MM.1S (cell line): ENCODE data around the gene NOS3.

Experiments
- DNase-seq: peaks from one replicate; pipeline ENCODE4 v3.0.0-alpha.2; 2015
- H2AFZ ChIP-seq: fragments of 300-600 bp; sonication (generic); 2 replicates; pipeline ENCODE4 v1.6.0; 2016; ENCODE audit warnings: antibody characterized with exemption, low read length
- H3F3A ChIP-seq: fragments of 300-600 bp; sonication (generic); 2 replicates; pipeline ENCODE4 v1.6.1; 2016; ENCODE audit warnings: mild to moderate bottlenecking, antibody characterized with exemption, low read length, moderate library complexity, mixed read lengths; ENCODE audit not compliant: insufficient read depth
- H3K27ac ChIP-seq: fragments of 300-600 bp; sonication (generic); 2 replicates; pipeline ENCODE4 v1.5.1; 2016; ENCODE audit warnings: mild to moderate bottlenecking, low read length
- H3K27me3 ChIP-seq: fragments of 300-600 bp; sonication (generic); replicated peaks from 2 replicates; pipeline ENCODE4 v1.6.0; 2016; ENCODE audit warnings: low read length; ENCODE audit not compliant: insufficient read depth
- H3K36me3 ChIP-seq: fragments of 300-600 bp; sonication (generic); replicated peaks from 2 replicates; pipeline ENCODE4 v1.6.1; 2016; ENCODE audit warnings: mild to moderate bottlenecking, low read length, mixed read lengths; ENCODE audit not compliant: insufficient read depth
- H3K4me1 ChIP-seq: fragments of 300-600 bp; sonication (generic); 2 replicates; pipeline ENCODE4 v1.6.1; 2016; ENCODE audit warnings: low read length, mixed read lengths
- H3K4me2 ChIP-seq: fragments of 300-600 bp; sonication (generic); 2 replicates; pipeline ENCODE4 v1.6.0; 2016; ENCODE audit warnings: low read depth, low read length
- H3K4me3 ChIP-seq: fragments of 300-600 bp; sonication (generic); 2 replicates; pipeline ENCODE4 v1.5.1; 2016; ENCODE audit warnings: low read length, mixed read lengths
- H3K79me2 ChIP-seq: fragments of 300-600 bp; sonication (generic); 2 replicates; pipeline ENCODE4 v1.6.1; 2016; ENCODE audit warnings: mixed run types, low read length, mixed read lengths
- H3K9ac ChIP-seq: fragments of 300-600 bp; sonication (generic); 2 replicates; pipeline ENCODE4 v1.6.1; 2016; ENCODE audit warnings: low read length, mixed read lengths
- H3K9me2 ChIP-seq: fragments of 300-600 bp; sonication (generic); replicated peaks from 2 replicates; pipeline ENCODE4 v1.6.1; 2016; ENCODE audit warnings: mild to moderate bottlenecking, low read length, mixed read lengths; ENCODE audit not compliant: insufficient read depth
- H3K9me3 ChIP-seq: fragments of 300-600 bp; sonication (generic); replicated peaks from 2 replicates; pipeline ENCODE4 v1.6.1; 2016; ENCODE audit warnings: mild to moderate bottlenecking, low read length, mixed read lengths; ENCODE audit not compliant: insufficient read depth
- H4K20me1 ChIP-seq: fragments of 300-600 bp; sonication (generic); 2 replicates; pipeline ENCODE4 v1.6.1; 2016; ENCODE audit warnings: mild to moderate bottlenecking, low read length, moderate library complexity, mixed read lengths; ENCODE audit not compliant: insufficient read depth
- CTCF ChIP-seq: fragments of 300-600 bp; sonication (generic); IDR thresholded peaks from 2 replicates; pipeline ENCODE4 v1.5.1; 2016; ENCODE audit warnings: antibody characterized with exemption, low read length, mixed read lengths
- EZH2 ChIP-seq: fragments of 300-600 bp; sonication (generic); optimal IDR thresholded peaks from 2 replicates; pipeline ENCODE3; 2017; ENCODE audit warnings: low read depth, mild to moderate bottlenecking, antibody characterized with exemption, low read length, mixed read lengths
- EZH2phosphoT487 ChIP-seq: fragments of 300-600 bp; sonication (generic); IDR thresholded peaks from 2 replicates; pipeline ENCODE4 v1.6.1; 2018; ENCODE audit warnings: antibody characterized with exemption, low read length

The NOS3 gene

GRCh38 chr7:151060416-151061212 is 69.8 kb downstream of the NOS3 start:
- peak overlapping the region; percentile 88; the same call in 1 of the 2 replicates for H2AFZ ChIP-seq
- no peak for DNase-seq
- peaks cover 6% of the 10 kb centered on the region for H3K4me1 ChIP-seq
- peaks cover 36% of the 10 kb centered on the region for H3K79me2 ChIP-seq
- no peak for TF ChIP-seq CTCF
- TF ChIP-seq EZH2 = no peak
- no peak for TF ChIP-seq EZH2phosphoT487
- H3K9me3 ChIP-seq = no peaks in the 10 kb centered on the region
- no peak overlapping the region for H3K27ac ChIP-seq
- H4K20me1 ChIP-seq = no peaks in the 10 kb centered on the region
- no peaks in the 10 kb centered on the region for H3K9me2 ChIP-seq
- peaks cover 12% of the 10 kb centered on the region for H3F3A ChIP-seq
- peak overlapping the region; percentile 87 for H3K4me3 ChIP-seq
- no peaks in the 10 kb centered on the region for H3K27me3 ChIP-seq
- peak overlapping the region; percentile 66; the same call in 1 of the 2 replicates for H3K9ac ChIP-seq
- peak overlapping the region; percentile 86 for H3K4me2 ChIP-seq
- no peaks in the 10 kb centered on the region for H3K36me3 ChIP-seq

GRCh38 chr7:151061213-151062110 is 70.6 kb downstream of the NOS3 start:
- no peak overlapping the region for H3K27ac ChIP-seq
- peaks cover 6% of the 10 kb centered on the region for H3K4me1 ChIP-seq
- no peaks in the 10 kb centered on the region for H4K20me1 ChIP-seq

GRCh38 chr7:151062111-151062398 is 71.2 kb downstream of the NOS3 start:
- Histone ChIP-seq H3K4me1 (peaks cover 2% of the 10 kb centered on the region), H4K20me1 (no peaks in the 10 kb centered on the region), H3K9ac (no peak overlapping the region), H3K4me3 (no peak overlapping the region), H3K27ac (no peak overlapping the region), H3K9me3 (no peaks in the 10 kb centered on the region), H3F3A (peaks cover 12% of the 10 kb centered on the region), H2AFZ (no peak overlapping the region), H3K27me3 (no peaks in the 10 kb centered on the region), H3K79me2 (peaks cover 35% of the 10 kb centered on the region), H3K4me2 (no peak overlapping the region), H3K9me2 (no peaks in the 10 kb centered on the region), H3K36me3 (no peaks in the 10 kb centered on the region)
- TF ChIP-seq EZH2 = no peak
- no peak for TF ChIP-seq CTCF
- no peak for TF ChIP-seq EZH2phosphoT487
- DNase-seq = no peak

More at GRCh38 chr7:151061213-151062110, 70.6 kb downstream of the NOS3 start:
- H3K9ac ChIP-seq = no peak overlapping the region
- no peaks in the 10 kb centered on the region for H3K9me2 ChIP-seq
- no peak overlapping the region for H3K4me3 ChIP-seq
- no peak for DNase-seq
- no peaks in the 10 kb centered on the region for H3K36me3 ChIP-seq
- H3K79me2 ChIP-seq = peaks cover 36% of the 10 kb centered on the region
- no peaks in the 10 kb centered on the region for H3K9me3 ChIP-seq
- H3F3A ChIP-seq = peaks cover 12% of the 10 kb centered on the region
- H3K27me3 ChIP-seq = no peaks in the 10 kb centered on the region
- no peak overlapping the region for H2AFZ ChIP-seq
- H3K4me2 ChIP-seq = no peak overlapping the region
- TF ChIP-seq EZH2phosphoT487 = no peak
- TF ChIP-seq EZH2 = no peak
- TF ChIP-seq CTCF = no peak
